ENCODE measurements around the gene MYEOV.

DNA sequence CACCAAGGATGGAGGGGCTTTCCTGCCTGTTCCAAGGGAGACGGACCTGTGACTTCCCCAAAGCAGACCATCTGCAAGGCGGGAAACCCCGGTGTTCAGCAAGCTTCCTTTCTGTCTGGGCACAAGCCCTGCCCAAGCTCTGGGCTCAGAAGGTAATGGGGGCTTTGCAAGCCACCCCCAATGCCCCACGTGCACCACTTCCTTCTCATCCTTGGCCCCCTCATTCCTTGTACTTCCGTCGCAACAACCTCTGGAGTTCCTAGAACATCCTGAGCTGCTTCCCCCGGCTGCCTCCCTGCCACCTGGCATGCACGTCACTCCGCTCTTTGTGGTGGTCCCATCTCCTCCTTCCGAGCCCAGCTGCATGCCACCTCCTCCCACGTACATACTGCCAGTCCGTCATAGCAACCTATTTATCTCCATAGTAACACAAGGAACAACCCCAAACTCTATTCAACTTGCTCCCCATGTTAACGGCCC lies 3.9 kb downstream of the MYEOV start:
- TF ChIP-seq, protein P1, sequence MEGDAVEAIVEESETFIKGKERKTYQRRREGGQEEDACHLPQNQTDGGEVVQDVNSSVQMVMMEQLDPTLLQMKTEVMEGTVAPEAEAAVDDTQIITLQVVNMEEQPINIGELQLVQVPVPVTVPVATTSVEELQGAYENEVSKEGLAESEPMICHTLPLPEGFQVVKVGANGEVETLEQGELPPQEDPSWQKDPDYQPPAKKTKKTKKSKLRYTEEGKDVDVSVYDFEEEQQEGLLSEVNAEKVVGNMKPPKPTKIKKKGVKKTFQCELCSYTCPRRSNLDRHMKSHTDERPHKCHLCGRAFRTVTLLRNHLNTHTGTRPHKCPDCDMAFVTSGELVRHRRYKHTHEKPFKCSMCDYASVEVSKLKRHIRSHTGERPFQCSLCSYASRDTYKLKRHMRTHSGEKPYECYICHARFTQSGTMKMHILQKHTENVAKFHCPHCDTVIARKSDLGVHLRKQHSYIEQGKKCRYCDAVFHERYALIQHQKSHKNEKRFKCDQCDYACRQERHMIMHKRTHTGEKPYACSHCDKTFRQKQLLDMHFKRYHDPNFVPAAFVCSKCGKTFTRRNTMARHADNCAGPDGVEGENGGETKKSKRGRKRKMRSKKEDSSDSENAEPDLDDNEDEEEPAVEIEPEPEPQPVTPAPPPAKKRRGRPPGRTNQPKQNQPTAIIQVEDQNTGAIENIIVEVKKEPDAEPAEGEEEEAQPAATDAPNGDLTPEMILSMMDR (IDR thresholded peaks at IDR 0.05): no peak
- TF ChIP-seq POLR2A (IDR thresholded peaks at IDR 0.05): no peak

Data from uterus (tissue), 2 donors.